ENCODE measurements around the gene BOD1. TPM values are rescaled to one million over a fixed set of nuclear protein-coding genes. Genes with fewer than 3 reads are reported as not detected.

Gene BOD1
- total and polyA plus RNA-seq, 7 donors: 57.0 to 295 (median 120) TPM

DNA sequence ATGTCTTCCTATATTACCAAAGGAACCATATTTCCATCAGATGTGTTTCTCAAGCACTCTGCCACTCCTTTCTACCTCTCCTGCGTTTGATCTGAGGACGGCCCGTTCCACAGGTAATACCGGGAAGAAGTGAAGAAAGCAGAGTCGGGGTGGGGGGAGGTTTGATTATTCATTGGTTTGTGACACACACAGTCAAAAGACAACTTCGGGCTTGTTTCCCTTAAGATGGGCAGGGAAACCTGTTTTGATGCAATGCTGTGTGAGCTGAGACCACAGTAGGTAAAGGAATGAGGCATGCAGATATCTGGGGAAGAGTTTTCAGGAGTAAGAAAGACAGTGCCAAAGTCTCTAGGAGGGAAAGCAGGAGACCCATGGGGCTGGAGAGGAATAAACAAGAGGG, 54.0 kb downstream of the BOD1 start:
- intact Hi-C loops (cut with DNase I): no loop called here
- peaks cover 8% of the 10 kb centered on the region for H3K9me3 ChIP-seq
- no peak for ATAC-seq
- TF ChIP-seq, protein P1, sequence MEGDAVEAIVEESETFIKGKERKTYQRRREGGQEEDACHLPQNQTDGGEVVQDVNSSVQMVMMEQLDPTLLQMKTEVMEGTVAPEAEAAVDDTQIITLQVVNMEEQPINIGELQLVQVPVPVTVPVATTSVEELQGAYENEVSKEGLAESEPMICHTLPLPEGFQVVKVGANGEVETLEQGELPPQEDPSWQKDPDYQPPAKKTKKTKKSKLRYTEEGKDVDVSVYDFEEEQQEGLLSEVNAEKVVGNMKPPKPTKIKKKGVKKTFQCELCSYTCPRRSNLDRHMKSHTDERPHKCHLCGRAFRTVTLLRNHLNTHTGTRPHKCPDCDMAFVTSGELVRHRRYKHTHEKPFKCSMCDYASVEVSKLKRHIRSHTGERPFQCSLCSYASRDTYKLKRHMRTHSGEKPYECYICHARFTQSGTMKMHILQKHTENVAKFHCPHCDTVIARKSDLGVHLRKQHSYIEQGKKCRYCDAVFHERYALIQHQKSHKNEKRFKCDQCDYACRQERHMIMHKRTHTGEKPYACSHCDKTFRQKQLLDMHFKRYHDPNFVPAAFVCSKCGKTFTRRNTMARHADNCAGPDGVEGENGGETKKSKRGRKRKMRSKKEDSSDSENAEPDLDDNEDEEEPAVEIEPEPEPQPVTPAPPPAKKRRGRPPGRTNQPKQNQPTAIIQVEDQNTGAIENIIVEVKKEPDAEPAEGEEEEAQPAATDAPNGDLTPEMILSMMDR (IDR thresholded peaks at IDR 0.05): no peak
- 93 to 94% (median 93%) methylated on average over 6 of the region's 6 CpGs for WGBS, 3 donors
- H3K27ac ChIP-seq: no peak overlapping the region
- no peak overlapping the region for H3K4me3 ChIP-seq
- H3K4me1 ChIP-seq: no peaks in the 10 kb centered on the region
- H3K36me3 ChIP-seq (ENCODE audit: insufficient read depth in 1 of 2, low read depth in 1 of 2): no peaks in the 10 kb centered on the region
- peaks cover 0 to 6% (median 0%) of the 10 kb centered on the region in 3 donors for H3K27me3 ChIP-seq (ENCODE audit: insufficient read depth in 3 of 3, low read length in 2 of 3)
- no peak for DNase-seq

Data from psoas muscle (tissue), 8 donors.